Endothelial cell of umbilical vein (primary cell): ENCODE results near the gene TMPRSS5. TPM values are rescaled to one million over a fixed set of nuclear protein-coding genes. Genes with fewer than 3 reads are reported as not detected.
A peak's percentile ranks its signal among the peaks of the same experiment; 100 is the strongest.

ENCODE experiments used
- BruUV-seq: library from RNA; stranded (reverse); fragments of 400-500 nt; replicated peaks from 2 replicates; lab custom pipeline; 2021; lab: Mats Ljungman, UMichigan
- CTCF ChIA-PET: fragments of 300-600, 350-600 bp; sonication (Branson Sonifier 250); formaldehyde crosslinking; loops from one replicate; lab custom pipeline; 2021; ENCODE audit warnings: antibody characterized with exemption, inconsistent platforms; lab: Charles Lee
- POLR2A ChIA-PET: fragments of 300-600, 350-600 bp; sonication (Branson Sonifier 250); formaldehyde crosslinking; loops from one replicate; lab custom pipeline; 2021; ENCODE audit warnings: antibody characterized with exemption, inconsistent platforms; lab: Charles Lee
- DNase-seq: peaks from one replicate; pipeline ENCODE4 v3.0.0-alpha.2; 2011; ENCODE audit warnings: low read depth, low spot score
- FAIRE-seq: peaks from 2 replicates; lab custom pipeline; 2011; peaks lifted over from hg19 to GRCh38; lab: Jason Lieb, UNC
- H2AFZ ChIP-seq: 2 replicates; pipeline ENCODE4 v1.6.0; 2012; ENCODE audit warnings: low read depth, low read length, control low read depth, inconsistent platforms
- H3K27ac ChIP-seq: 2 replicates; pipeline ENCODE4 v1.5.1; 2011; ENCODE audit warnings: low read depth, mild to moderate bottlenecking, control low read depth, low read length, moderate library complexity; ENCODE audit not compliant: insufficient read depth
- H3K27me3 ChIP-seq, 2 experiments: 2 replicates each; pipeline versions ENCODE4 v1.6.0 to v1.6.1; 2011; ENCODE audit warnings: low read length in 2 of 2, mixed read lengths in 1 of 2; ENCODE audit not compliant: control insufficient read depth in 2 of 2, insufficient read depth in 2 of 2
- H3K36me3 ChIP-seq, 2 experiments: 2 replicates in 1 of 2; 3 replicates in 1 of 2; pipeline ENCODE4 v1.5.1; 2011; ENCODE audit warnings: low read length in 2 of 2, mild to moderate bottlenecking in 1 of 2, moderate library complexity in 1 of 2; ENCODE audit not compliant: control insufficient read depth in 2 of 2, insufficient read depth in 2 of 2; ENCODE audit errors: extremely low read depth in 1 of 2
- H3K4me1 ChIP-seq: 3 replicates; pipeline ENCODE4 v1.5.1; 2011; ENCODE audit warnings: mild to moderate bottlenecking, low read length; ENCODE audit not compliant: control insufficient read depth, insufficient read depth; ENCODE audit errors: extremely low read depth
- H3K4me2 ChIP-seq: 2 replicates; pipeline ENCODE4 v1.6.1; 2011; ENCODE audit warnings: low read length, control low read depth, mixed read lengths; ENCODE audit not compliant: insufficient read depth
- H3K4me3 ChIP-seq, 3 experiments: fragments of 200-600 bp in 1 of 3; sonication (generic), shearing (Covaris generic) in 1 of 3; replicated peaks in 1 of 3; 2 replicates each; pipeline ENCODE4 v1.5.1; 2011 to 2016; ENCODE audit warnings: control low read depth in 3 of 3, low read length in 3 of 3, mild to moderate bottlenecking in 2 of 3, inconsistent platforms in 1 of 3, low read depth in 1 of 3, moderate library complexity in 1 of 3; ENCODE audit not compliant: insufficient read depth in 1 of 3
- H3K79me2 ChIP-seq: 2 replicates; pipeline ENCODE4 v1.6.0; 2012; ENCODE audit warnings: low read length, inconsistent platforms; ENCODE audit not compliant: control insufficient read depth, insufficient read depth
- H3K9ac ChIP-seq: replicated peaks from 2 replicates; pipeline ENCODE3; 2011; ENCODE audit warnings: low read length, control low read depth; ENCODE audit not compliant: insufficient read depth; ENCODE audit errors: extremely low read depth
- H3K9me1 ChIP-seq: replicated peaks from 3 replicates; pipeline ENCODE4 v1.6.0; 2011; ENCODE audit warnings: mild to moderate bottlenecking, low read length; ENCODE audit not compliant: control insufficient read depth, insufficient read depth; ENCODE audit errors: extremely low read depth
- H3K9me3 ChIP-seq: replicated peaks from 2 replicates; pipeline ENCODE4 v1.5.1; 2012; ENCODE audit warnings: low read length, inconsistent platforms; ENCODE audit not compliant: control insufficient read depth, insufficient read depth
- H4K20me1 ChIP-seq: replicated peaks from 2 replicates; pipeline ENCODE3; 2011; ENCODE audit warnings: mild to moderate bottlenecking, low read length; ENCODE audit not compliant: control insufficient read depth, insufficient read depth; ENCODE audit errors: extremely low read depth
- EZH2 ChIP-seq: IDR thresholded peaks from 2 replicates; pipeline ENCODE4 v1.6.1; 2012; ENCODE audit warnings: borderline replicate concordance, low read depth, mild to moderate bottlenecking, moderate library complexity, low read length, inconsistent platforms; ENCODE audit not compliant: severe bottlenecking
- FOS ChIP-seq: IDR thresholded peaks from 2 replicates; pipeline ENCODE4 v1.6.1; 2011; ENCODE audit warnings: mild to moderate bottlenecking, low read length, moderate library complexity, borderline replicate concordance; ENCODE audit not compliant: insufficient read depth
- GATA2 ChIP-seq: IDR thresholded peaks from 2 replicates; pipeline ENCODE4 v1.7.0; 2011; ENCODE audit warnings: low read depth, mild to moderate bottlenecking, moderate library complexity, mixed read lengths, low read length; ENCODE audit not compliant: insufficient read length, insufficient read depth
- JUN ChIP-seq: IDR thresholded peaks from 2 replicates; pipeline ENCODE4 v1.6.1; 2011; ENCODE audit warnings: borderline replicate concordance, low read depth; ENCODE audit not compliant: insufficient read length, insufficient read depth
- MYC ChIP-seq: IDR thresholded peaks from one replicate; pipeline ENCODE4 v1.6.1; 2011; ENCODE audit warnings: mild to moderate bottlenecking, low read depth, low read length
- POLR2A ChIP-seq: IDR thresholded peaks from 2 replicates; pipeline ENCODE4 v1.6.1; 2012; ENCODE audit warnings: low read depth, mild to moderate bottlenecking, control low read depth, low read length
- POLR2AphosphoS5 ChIP-seq: IDR thresholded peaks from 2 replicates; pipeline ENCODE4 v1.6.1; 2012; ENCODE audit warnings: low read depth, mild to moderate bottlenecking, control low read depth, low read length, moderate library complexity; ENCODE audit not compliant: insufficient read depth
- dilution Hi-C: fragments of 300-500 bp; cut with MboI; formaldehyde crosslinking; loops from one replicate; pipeline ENCODE4 v1.15.0; 2019; ENCODE audit warnings: low sequenced_read_pairs; ENCODE audit not compliant: extremely low pct_ligation_motif_present
- intact Hi-C: fragments of 100-400 bp; cut with micrococcal nuclease; formaldehyde crosslinking; loops from one replicate; pipeline ENCODE4 v1.10.0; 2022
- polyA plus RNA-seq, 4 experiments: library from polyadenylated mRNA; depleted of rRNA in 3 of 4; stranded (reverse) in 3 of 4; unstranded in 1 of 4; fragments of >200 nt; gene quantifications; 2 replicates each; pipeline versions ENCODE4 v1.2.1 to v1.2.3, GENCODE V29; 2011 to 2012; ENCODE audit warnings: missing spikeins in 1 of 4
- total RNA-seq: library from RNA; stranded (reverse); gene quantifications from 2 replicates; pipeline ENCODE4 v1.2.3, GENCODE V29; 2021
- TF ChIP-seq, protein P1 (sequence below): IDR thresholded peaks from 2 replicates; pipeline ENCODE4 v1.6.1; 2011; ENCODE audit not compliant: insufficient read depth, insufficient read length
- TF ChIP-seq, protein P2 (sequence below), 2 donors: IDR thresholded peaks; 1 replicate in 1 of 2; 2 replicates in 1 of 2; pipeline ENCODE4 v1.5.1; 2011; ENCODE audit warnings: low read length in 2 of 2, mild to moderate bottlenecking in 2 of 2, moderate library complexity in 2 of 2, control low read depth in 1 of 2, inconsistent platforms in 1 of 2, low read depth in 1 of 2; ENCODE audit not compliant: insufficient read depth in 1 of 2; ENCODE audit errors: extremely low read depth in 1 of 2

Gene TMPRSS5
- total and polyA plus RNA-seq, 2 donors (not counting 3 experiments of a cell fraction or from before 2014, with no cell fraction given) = 0.40 to 0.64 TPM

- no peaks in the 10 kb centered on the region for H3K9me3 ChIP-seq
- ChIA-PET POLR2A (no interaction called here), CTCF (interaction anchor here (0.7 to 2.7 kb wide), 6 partner anchors 8 to 1143 kb away, joined by 3 to 10 read pairs (median 4); partner anchors contain the start of gene TTC12)
- peak; percentile 18 for DNase-seq
- intact Hi-C loops (loop anchor here (2.0 kb wide), 1 partner anchor 426 kb away; no protein-coding TSS in a partner anchor), dilution Hi-C loops (no loop called here)
- no peak overlapping the region for H2AFZ ChIP-seq
- no peak overlapping the region for H3K4me2 ChIP-seq
- H3K79me2 ChIP-seq = no peaks in the 10 kb centered on the region
- H3K27ac ChIP-seq = no peak overlapping the region
- H3K4me1 ChIP-seq = no peaks in the 10 kb centered on the region
- no peaks in the 10 kb centered on the region for H3K9me1 ChIP-seq
- peak; percentile 64 for FAIRE-seq
- peaks cover 5 to 14% of the 10 kb centered on the region in 2 experiments for H3K36me3 ChIP-seq
- no peaks in the 10 kb centered on the region for H3K27me3 ChIP-seq
- H3K4me3 ChIP-seq = no peak overlapping the region
- no peaks in the 10 kb centered on the region for H4K20me1 ChIP-seq
- TF ChIP-seq MYC (no peak), POLR2AphosphoS5 (no peak), EZH2 (no peak), POLR2A (no peak), GATA2 (no peak), JUN (no peak), FOS (no peak)
- TF ChIP-seq, protein P1, sequence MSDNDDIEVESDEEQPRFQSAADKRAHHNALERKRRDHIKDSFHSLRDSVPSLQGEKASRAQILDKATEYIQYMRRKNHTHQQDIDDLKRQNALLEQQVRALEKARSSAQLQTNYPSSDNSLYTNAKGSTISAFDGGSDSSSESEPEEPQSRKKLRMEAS = no peak
- TF ChIP-seq, protein P2, sequence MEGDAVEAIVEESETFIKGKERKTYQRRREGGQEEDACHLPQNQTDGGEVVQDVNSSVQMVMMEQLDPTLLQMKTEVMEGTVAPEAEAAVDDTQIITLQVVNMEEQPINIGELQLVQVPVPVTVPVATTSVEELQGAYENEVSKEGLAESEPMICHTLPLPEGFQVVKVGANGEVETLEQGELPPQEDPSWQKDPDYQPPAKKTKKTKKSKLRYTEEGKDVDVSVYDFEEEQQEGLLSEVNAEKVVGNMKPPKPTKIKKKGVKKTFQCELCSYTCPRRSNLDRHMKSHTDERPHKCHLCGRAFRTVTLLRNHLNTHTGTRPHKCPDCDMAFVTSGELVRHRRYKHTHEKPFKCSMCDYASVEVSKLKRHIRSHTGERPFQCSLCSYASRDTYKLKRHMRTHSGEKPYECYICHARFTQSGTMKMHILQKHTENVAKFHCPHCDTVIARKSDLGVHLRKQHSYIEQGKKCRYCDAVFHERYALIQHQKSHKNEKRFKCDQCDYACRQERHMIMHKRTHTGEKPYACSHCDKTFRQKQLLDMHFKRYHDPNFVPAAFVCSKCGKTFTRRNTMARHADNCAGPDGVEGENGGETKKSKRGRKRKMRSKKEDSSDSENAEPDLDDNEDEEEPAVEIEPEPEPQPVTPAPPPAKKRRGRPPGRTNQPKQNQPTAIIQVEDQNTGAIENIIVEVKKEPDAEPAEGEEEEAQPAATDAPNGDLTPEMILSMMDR (IDR thresholded peaks at IDR 0.05; ENCODE audit: extremely low read depth in 1 of 2, insufficient read depth in 1 of 2, low read depth in 1 of 2, low read length in 2 of 2) = no peak
- no peak overlapping the region for H3K9ac ChIP-seq
- BruUV-seq = no TSS peak
These were observed 25.0 kb upstream of the TMPRSS5 start for GRCh38 chr11:113730887-113731726.
